GM12874 (cell line): Measurements from ENCODE around the gene ELF5.
A peak's percentile ranks its signal among the peaks of the same experiment; 100 is the strongest.

Experiments
- TF ChIP-seq, protein P1 (sequence below): IDR thresholded peaks from 2 replicates; pipeline ENCODE4 v1.5.1; 2011; ENCODE audit warnings: low read depth, mild to moderate bottlenecking, control low read depth, low read length, moderate library complexity; ENCODE audit not compliant: insufficient read depth

ELF5 gene

GRCh38 chr11:34493468-34493867 lies 20.1 kb downstream of the ELF5 start:
- TF ChIP-seq, protein P1, sequence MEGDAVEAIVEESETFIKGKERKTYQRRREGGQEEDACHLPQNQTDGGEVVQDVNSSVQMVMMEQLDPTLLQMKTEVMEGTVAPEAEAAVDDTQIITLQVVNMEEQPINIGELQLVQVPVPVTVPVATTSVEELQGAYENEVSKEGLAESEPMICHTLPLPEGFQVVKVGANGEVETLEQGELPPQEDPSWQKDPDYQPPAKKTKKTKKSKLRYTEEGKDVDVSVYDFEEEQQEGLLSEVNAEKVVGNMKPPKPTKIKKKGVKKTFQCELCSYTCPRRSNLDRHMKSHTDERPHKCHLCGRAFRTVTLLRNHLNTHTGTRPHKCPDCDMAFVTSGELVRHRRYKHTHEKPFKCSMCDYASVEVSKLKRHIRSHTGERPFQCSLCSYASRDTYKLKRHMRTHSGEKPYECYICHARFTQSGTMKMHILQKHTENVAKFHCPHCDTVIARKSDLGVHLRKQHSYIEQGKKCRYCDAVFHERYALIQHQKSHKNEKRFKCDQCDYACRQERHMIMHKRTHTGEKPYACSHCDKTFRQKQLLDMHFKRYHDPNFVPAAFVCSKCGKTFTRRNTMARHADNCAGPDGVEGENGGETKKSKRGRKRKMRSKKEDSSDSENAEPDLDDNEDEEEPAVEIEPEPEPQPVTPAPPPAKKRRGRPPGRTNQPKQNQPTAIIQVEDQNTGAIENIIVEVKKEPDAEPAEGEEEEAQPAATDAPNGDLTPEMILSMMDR = no peak

DNA sequence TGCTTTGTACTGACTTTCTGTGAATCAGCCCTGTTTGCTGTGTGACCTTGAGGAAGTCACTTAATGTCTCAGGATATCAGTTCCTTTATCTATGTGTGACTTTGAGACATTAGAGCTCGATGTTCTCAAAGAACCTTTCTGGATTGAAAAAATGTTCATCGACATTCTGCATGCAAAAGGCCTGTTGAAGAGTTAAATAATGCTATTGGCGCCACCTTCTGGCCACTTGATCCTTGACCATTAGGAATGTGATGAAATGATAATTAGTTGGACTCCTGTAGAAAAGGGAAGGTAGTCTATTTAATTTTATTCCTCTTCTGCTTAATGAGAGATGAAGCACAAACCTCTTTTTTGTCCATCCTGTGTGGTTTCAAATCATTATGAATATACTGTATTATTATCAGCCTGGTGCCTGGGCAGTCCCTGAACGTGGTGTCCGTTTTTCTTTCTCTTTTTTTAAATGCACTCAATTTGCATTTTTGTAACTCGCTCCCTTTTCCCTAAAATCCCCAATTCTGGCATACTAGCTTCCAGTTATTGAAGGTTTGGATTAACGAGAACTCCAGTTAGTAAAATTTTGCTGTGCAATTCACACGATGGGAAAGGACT lies 20.7 kb downstream of the ELF5 start:
- TF ChIP-seq, protein P1 = peak; percentile 43

GRCh38 chr11:34490304-34490703 lies 23.3 kb downstream of the ELF5 start:
- TF ChIP-seq, protein P1 = no peak

DNA sequence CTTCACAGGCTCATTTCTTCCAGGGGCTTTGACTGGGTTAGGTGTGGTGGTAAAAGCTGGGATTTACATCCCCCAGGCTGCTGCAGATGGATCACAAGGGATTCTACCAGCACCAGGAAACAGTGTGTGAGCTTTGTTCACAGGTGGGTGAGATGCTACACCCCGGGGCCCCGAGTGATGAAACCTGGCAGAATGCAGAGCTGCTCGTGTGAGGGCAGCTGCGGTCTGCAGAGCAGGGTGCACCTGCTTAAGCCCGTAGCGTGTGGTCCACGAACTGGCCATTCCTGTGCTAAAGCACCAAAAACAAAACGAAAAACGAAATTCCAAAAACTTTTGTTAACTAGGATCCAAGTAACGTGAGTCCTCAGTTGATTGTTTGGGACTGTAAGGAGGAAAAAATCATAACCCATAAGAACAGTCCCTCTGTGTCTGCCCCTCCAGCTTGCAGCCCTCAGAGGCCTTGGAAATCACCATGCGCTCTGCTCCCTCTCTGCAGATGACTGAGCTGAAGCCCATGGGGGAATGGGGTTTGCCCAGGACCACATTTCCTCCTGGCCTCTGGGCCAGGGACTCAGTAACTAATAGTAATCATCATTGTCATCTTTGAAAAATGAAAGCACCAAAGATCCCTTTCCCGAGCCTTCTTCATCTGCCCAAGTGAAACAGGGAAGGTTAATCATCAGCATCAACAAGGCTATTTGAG lies 24.6 kb downstream of the ELF5 start:
- TF ChIP-seq, protein P1 = no peak

DNA sequence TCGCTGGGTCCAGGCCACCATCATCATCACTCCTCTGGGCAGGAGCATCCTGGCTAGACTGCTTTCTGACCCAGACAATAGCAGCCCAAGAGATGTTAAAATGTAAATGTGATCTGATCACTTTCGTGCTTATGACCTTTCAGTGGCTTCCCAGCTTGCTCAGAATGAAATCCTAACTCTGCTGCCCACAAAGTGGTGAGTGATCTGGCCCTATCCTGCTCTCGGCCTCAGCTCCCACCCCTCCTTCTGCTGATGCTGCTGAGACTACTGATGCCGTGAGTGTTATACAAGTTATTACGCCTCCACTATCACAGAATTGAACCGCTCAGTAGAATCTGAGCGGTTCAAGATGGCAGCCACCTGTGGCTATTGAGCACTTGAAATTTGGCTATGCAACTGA lies 26.2 kb downstream of the ELF5 start:
- TF ChIP-seq, protein P1 = no peak

- TF ChIP-seq, protein P1 = no peak
Measured at GRCh38 chr11:34483106-34483874, 30.3 kb downstream of the ELF5 start.

GRCh38 chr11:34481307-34481706 lies 32.3 kb downstream of the ELF5 start:
- TF ChIP-seq, protein P1 = no peak
